Measurements from ENCODE around the gene STAC3. TPM values are rescaled to one million over a fixed set of nuclear protein-coding genes. Genes with fewer than 3 reads are reported as not detected.

Gene STAC3
- total and polyA plus RNA-seq, 9 of the 15 experiments (the other 6 are each of a cell fraction or from before 2014, with no cell fraction given) = 0.45 to 6.4 (median 3.3) TPM

DNA sequence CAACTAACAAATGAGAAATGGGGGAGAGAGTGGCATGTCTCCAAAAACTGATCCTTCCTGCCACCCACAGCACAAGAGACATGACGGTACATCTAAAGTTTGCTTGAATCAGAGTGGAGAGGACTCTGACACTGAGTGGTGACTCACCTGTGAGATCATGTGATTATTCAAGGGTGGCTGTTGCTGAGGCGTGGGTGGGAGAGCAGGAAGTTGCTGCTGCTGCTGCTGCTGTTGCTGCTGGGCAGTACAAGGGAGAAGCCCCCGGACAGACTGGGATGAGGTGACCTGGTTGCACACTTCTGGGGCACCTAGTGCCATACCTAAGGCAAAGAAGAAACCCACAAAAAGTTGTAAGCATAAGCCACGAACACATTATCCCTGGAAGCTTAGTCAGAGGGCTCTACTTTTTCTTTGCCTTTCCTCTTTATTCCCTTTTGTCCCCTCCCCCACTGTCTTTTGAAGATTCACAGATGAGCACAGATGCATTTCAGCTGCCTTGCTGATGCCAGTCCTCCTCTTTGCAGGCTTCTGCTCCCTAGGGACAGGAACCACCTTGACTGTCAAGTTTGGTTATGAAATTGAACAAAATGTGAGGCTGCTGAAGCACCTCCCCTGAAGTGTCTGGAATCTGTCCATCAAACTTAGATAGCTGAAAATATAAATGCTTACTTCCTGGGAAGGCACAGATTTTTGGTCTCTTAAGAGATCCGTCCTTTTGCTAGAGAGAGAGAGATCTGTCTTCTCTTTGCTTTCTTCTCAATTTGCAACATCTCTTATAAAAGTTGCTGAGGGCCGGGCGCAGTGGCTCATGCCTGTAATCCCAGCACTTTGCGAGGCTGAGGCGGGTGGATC is 29.4 kb upstream of the STAC3 start (continued):
- TF ChIP-seq, protein P1, sequence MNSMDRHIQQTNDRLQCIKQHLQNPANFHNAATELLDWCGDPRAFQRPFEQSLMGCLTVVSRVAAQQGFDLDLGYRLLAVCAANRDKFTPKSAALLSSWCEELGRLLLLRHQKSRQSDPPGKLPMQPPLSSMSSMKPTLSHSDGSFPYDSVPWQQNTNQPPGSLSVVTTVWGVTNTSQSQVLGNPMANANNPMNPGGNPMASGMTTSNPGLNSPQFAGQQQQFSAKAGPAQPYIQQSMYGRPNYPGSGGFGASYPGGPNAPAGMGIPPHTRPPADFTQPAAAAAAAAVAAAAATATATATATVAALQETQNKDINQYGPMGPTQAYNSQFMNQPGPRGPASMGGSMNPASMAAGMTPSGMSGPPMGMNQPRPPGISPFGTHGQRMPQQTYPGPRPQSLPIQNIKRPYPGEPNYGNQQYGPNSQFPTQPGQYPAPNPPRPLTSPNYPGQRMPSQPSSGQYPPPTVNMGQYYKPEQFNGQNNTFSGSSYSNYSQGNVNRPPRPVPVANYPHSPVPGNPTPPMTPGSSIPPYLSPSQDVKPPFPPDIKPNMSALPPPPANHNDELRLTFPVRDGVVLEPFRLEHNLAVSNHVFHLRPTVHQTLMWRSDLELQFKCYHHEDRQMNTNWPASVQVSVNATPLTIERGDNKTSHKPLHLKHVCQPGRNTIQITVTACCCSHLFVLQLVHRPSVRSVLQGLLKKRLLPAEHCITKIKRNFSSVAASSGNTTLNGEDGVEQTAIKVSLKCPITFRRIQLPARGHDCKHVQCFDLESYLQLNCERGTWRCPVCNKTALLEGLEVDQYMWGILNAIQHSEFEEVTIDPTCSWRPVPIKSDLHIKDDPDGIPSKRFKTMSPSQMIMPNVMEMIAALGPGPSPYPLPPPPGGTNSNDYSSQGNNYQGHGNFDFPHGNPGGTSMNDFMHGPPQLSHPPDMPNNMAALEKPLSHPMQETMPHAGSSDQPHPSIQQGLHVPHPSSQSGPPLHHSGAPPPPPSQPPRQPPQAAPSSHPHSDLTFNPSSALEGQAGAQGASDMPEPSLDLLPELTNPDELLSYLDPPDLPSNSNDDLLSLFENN (IDR thresholded peaks at IDR 0.05; ENCODE audit: low read depth in 2 of 2, low read length in 2 of 2) = no peak
- no peak for TF ChIP-seq KAT8 (IDR thresholded peaks at IDR 0.05; ENCODE audit: low read depth)
- TF ChIP-seq MTA3 (IDR thresholded peaks at IDR 0.05; ENCODE audit: borderline replicate concordance) = peak; percentile 72; the same call in 1 of the 2 replicates
- TF ChIP-seq, protein P2, sequence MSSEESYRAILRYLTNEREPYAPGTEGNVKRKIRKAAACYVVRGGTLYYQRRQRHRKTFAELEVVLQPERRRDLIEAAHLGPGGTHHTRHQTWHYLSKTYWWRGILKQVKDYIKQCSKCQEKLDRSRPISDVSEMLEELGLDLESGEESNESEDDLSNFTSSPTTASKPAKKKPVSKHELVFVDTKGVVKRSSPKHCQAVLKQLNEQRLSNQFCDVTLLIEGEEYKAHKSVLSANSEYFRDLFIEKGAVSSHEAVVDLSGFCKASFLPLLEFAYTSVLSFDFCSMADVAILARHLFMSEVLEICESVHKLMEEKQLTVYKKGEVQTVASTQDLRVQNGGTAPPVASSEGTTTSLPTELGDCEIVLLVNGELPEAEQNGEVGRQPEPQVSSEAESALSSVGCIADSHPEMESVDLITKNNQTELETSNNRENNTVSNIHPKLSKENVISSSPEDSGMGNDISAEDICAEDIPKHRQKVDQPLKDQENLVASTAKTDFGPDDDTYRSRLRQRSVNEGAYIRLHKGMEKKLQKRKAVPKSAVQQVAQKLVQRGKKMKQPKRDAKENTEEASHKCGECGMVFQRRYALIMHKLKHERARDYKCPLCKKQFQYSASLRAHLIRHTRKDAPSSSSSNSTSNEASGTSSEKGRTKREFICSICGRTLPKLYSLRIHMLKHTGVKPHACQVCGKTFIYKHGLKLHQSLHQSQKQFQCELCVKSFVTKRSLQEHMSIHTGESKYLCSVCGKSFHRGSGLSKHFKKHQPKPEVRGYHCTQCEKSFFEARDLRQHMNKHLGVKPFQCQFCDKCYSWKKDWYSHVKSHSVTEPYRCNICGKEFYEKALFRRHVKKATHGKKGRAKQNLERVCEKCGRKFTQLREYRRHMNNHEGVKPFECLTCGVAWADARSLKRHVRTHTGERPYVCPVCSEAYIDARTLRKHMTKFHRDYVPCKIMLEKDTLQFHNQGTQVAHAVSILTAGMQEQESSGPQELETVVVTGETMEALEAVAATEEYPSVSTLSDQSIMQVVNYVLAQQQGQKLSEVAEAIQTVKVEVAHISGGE (CRISPR knock-in tag; IDR thresholded peaks at IDR 0.05) = no peak
- TF ChIP-seq POLR2H (tag; IDR thresholded peaks at IDR 0.05; ENCODE audit: low read depth) = peak; percentile 51; the same call in 1 of the 2 replicates
- TF ChIP-seq PTBP1 (IDR thresholded peaks at IDR 0.05; ENCODE audit: low read depth, low read length) = no peak
- peak; percentile 88; the same call in 1 of the 2 replicates for TF ChIP-seq ZNF589 (CRISPR knock-in tag; IDR thresholded peaks at IDR 0.05; ENCODE audit: low read depth)
- peak; percentile 54 for TF ChIP-seq NFIC (IDR thresholded peaks at IDR 0.05)
- TF ChIP-seq, protein P3, sequence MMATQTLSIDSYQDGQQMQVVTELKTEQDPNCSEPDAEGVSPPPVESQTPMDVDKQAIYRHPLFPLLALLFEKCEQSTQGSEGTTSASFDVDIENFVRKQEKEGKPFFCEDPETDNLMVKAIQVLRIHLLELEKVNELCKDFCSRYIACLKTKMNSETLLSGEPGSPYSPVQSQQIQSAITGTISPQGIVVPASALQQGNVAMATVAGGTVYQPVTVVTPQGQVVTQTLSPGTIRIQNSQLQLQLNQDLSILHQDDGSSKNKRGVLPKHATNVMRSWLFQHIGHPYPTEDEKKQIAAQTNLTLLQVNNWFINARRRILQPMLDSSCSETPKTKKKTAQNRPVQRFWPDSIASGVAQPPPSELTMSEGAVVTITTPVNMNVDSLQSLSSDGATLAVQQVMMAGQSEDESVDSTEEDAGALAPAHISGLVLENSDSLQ (IDR thresholded peaks at IDR 0.05) = peak; percentile 91
- TF ChIP-seq BCL6 (CRISPR knock-in tag; IDR thresholded peaks at IDR 0.05) = no peak
- peak; percentile 42; the same call in 1 of the 2 replicates for TF ChIP-seq L3MBTL2 (IDR thresholded peaks at IDR 0.05)
- TF ChIP-seq SMAD1 (IDR thresholded peaks at IDR 0.05; ENCODE audit: low read depth, low read length, partially characterized antibody) = no peak
